ENCODE data around the gene MYOZ2. TPM values are rescaled to one million over a fixed set of nuclear protein-coding genes. Genes with fewer than 3 reads are reported as not detected.
"Not testable (repeated sequence)": the region's sequence is repeated elsewhere in the genome, so short reads cannot be mapped to it uniquely, and the experiment has no call there.

MYOZ2 gene
- total and polyA plus RNA-seq, 7 experiments from 2014 or later, result not detected

DNA sequence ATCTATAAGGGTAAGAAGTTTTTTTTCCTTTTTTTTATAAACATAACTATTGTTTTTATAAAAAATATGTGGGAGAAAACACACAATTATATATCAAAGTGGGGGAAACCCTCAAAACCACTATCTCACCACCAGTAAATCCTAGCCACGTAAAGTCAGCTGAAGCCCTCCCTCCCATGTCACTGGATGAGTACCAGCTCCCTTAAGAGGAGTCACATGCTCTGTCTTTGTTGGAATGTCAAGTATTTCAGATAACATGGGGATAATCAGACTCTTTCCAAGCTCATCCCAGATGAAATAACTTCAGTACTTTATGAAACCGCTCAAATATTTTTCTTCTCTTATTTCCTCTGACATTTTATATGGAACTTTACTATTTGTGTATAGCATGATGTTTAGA lies 2.4 kb downstream of the MYOZ2 start:
- Histone ChIP-seq H3K9me3 (ENCODE audit: control insufficient read depth in 2 of 3, low read length in 3 of 3) (no peaks in the 10 kb centered on the region), H3K27ac (ENCODE audit: low read depth, low read length) (no peak overlapping the region), H3K27me3 (ENCODE audit: control insufficient read depth in 2 of 2, insufficient read depth in 2 of 2, low read length in 2 of 2) (no peaks in the 10 kb centered on the region), H3K36me3 (ENCODE audit: control insufficient read depth in 2 of 3, insufficient read depth in 3 of 3, low read length in 3 of 3) (no peaks in the 10 kb centered on the region), H3K4me1 (ENCODE audit: control insufficient read depth in 2 of 2, insufficient read depth in 2 of 2, low read length in 2 of 2) (peaks cover 25 to 27% of the 10 kb centered on the region in 2 donors), H3K4me3 (ENCODE audit: low read length) (no peak overlapping the region)
- ATAC-seq, result no peak
- H3K36me3 Mint-ChIP-seq, result no peaks in the 10 kb centered on the region
- peaks cover 0 to 1% (median 0%) of the 10 kb centered on the region in 11 donors for H3K9me3 Mint-ChIP-seq
- ChIA-PET POLR2A (interaction anchor here (1.1 to 2.3 kb wide), 2 partner anchors 74 to 77 kb away, joined by 5 to 6 read pairs; partner anchors contain the start of gene USP53), CTCF (interaction anchor here (1.5 kb wide), 1 partner anchor 149 kb away, joined by 3 read pairs; no protein-coding TSS in a partner anchor)
- DNase-seq, result peak in 1 of 9 donors; percentile 7
- H3K4me1 Mint-ChIP-seq, result peaks cover 11 to 60% (median 35%) of the 10 kb centered on the region in 7 donors
- H3K27me3 Mint-ChIP-seq, result peaks cover 0 to 1% (median 0%) of the 10 kb centered on the region in 5 donors
- H3K4me3 Mint-ChIP-seq, result peak overlapping the region in 5 of 10 donors; percentile 21 to 73 (median 62)
- intact Hi-C loops (cut with micrococcal nuclease), result loop anchor here in 1 of 2 donors (2.0 kb wide), 1 partner anchor 17 kb away; no protein-coding TSS in a partner anchor
- peak overlapping the region in 4 of 9 donors; percentile 22 to 93 (median 64) for H3K27ac Mint-ChIP-seq

DNA sequence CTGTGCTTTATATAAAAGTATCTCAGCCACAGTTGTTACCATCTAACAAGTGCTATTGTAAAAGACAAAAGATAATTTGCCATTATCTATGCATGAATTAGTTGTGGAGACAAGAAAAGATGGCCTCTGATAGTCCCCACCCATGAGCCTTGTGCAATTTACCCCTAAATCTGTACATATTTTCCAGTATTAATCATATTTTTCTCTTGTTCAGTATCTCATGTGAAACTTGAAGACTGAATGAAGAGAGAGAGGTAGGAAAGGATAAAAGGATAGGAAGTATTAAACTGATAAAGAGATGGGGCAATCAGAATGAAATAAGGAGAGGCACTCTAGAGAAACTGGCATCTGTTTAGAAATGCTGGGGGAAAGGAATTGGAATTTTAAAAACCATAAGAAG lies 3.7 kb downstream of the MYOZ2 start:
- Mint-ChIP-seq H3K4me3 (peak overlapping the region in 9 of 10 donors; percentile 8 to 81 (median 70)), H3K36me3 (no peaks in the 10 kb centered on the region), H3K9me3 (peaks cover 0 to 3% (median 0%) of the 10 kb centered on the region in 11 donors), H3K4me1 (peaks cover 11 to 60% (median 35%) of the 10 kb centered on the region in 7 donors), H3K27ac (peak overlapping the region; percentile 40 to 93 (median 86)), H3K27me3 (peaks cover 0 to 1% (median 0%) of the 10 kb centered on the region in 5 donors)
- ATAC-seq (no peak), DNase-seq (no peak)
- H3K4me1 ChIP-seq (ENCODE audit: control insufficient read depth in 2 of 2, insufficient read depth in 2 of 2, low read length in 2 of 2), result peaks cover 25 to 27% of the 10 kb centered on the region in 2 donors
- no peaks in the 10 kb centered on the region for H3K9me3 ChIP-seq (ENCODE audit: control insufficient read depth in 2 of 3, low read length in 3 of 3)
- intact Hi-C loops (cut with micrococcal nuclease), result loop anchor here in 1 of 2 donors (2.0 kb wide), 1 partner anchor 15 kb away; no protein-coding TSS in a partner anchor
- H3K27me3 ChIP-seq (ENCODE audit: control insufficient read depth in 2 of 2, insufficient read depth in 2 of 2, low read length in 2 of 2), result no peaks in the 10 kb centered on the region
- ChIA-PET POLR2A (interaction anchor here (1.7 to 2.3 kb wide), 2 partner anchors 73 to 75 kb away, joined by 6 to 13 read pairs; partner anchors contain the start of gene USP53), CTCF (interaction anchor here (1.7 kb wide), 1 partner anchor 10 kb away, joined by 5 read pairs; no protein-coding TSS in a partner anchor)
- H3K36me3 ChIP-seq (ENCODE audit: control insufficient read depth in 2 of 3, insufficient read depth in 3 of 3, low read length in 3 of 3), result no peaks in the 10 kb centered on the region
- peak overlapping the region; percentile 53 for H3K27ac ChIP-seq (ENCODE audit: low read depth, low read length)
- H3K4me3 ChIP-seq (ENCODE audit: low read length), result peak overlapping the region; percentile 14

DNA sequence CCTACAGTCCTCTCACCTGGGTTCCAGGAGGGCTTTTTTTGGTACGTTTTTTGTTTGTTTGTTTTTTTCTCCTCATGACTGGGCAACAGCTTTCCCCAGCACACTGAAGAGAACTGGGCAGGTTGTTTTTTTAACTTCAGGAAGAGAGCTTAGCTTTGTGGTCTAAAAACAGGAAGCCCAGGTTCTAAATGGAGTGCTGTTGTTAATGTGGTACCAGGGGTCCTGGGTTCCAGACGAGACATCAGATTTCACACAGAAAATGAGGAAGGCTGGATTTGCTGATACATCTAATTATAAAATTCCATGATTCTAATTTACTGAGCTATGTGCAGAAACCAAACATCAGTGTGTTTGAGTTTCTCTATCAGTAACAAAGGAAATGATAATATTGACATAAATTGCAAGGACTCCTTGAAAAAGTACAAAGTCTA lies 4.2 kb downstream of the MYOZ2 start:
- peaks cover 11 to 56% (median 35%) of the 10 kb centered on the region in 7 donors for H3K4me1 Mint-ChIP-seq
- Histone ChIP-seq H3K4me3 (ENCODE audit: low read length) (peak overlapping the region; percentile 14), H3K9me3 (ENCODE audit: control insufficient read depth in 2 of 3, low read length in 3 of 3) (no peaks in the 10 kb centered on the region), H3K27me3 (ENCODE audit: control insufficient read depth in 2 of 2, insufficient read depth in 2 of 2, low read length in 2 of 2) (no peaks in the 10 kb centered on the region), H3K4me1 (ENCODE audit: control insufficient read depth in 2 of 2, insufficient read depth in 2 of 2, low read length in 2 of 2) (peaks cover 25 to 27% of the 10 kb centered on the region in 2 donors), H3K27ac (ENCODE audit: low read depth, low read length) (peak overlapping the region; percentile 53), H3K36me3 (ENCODE audit: control insufficient read depth in 2 of 3, insufficient read depth in 3 of 3, low read length in 3 of 3) (no peaks in the 10 kb centered on the region)
- H3K9me3 Mint-ChIP-seq, result peaks cover 0 to 3% (median 0%) of the 10 kb centered on the region in 11 donors
- peak overlapping the region in 9 of 10 donors; percentile 54 to 81 (median 70) for H3K4me3 Mint-ChIP-seq
- DNase-seq, result peak in 4 of 9 donors; percentile 10 to 20 (median 12)
- ChIA-PET POLR2A (interaction anchor here (0.6 to 2.3 kb wide), 4 partner anchors 16 to 179 kb away, joined by 3 to 13 read pairs (median 4); partner anchors contain the start of gene USP53), CTCF (interaction anchor here (1.7 kb wide), 1 partner anchor 10 kb away, joined by 5 read pairs; no protein-coding TSS in a partner anchor)
- H3K27me3 Mint-ChIP-seq, result peaks cover 0 to 1% (median 0%) of the 10 kb centered on the region in 5 donors
- peak overlapping the region; percentile 40 to 93 (median 86) for H3K27ac Mint-ChIP-seq
- ATAC-seq, result peak; percentile 57
- intact Hi-C loops (cut with micrococcal nuclease), result loop anchor here in 1 of 2 donors (2.0 kb wide), 2 partner anchors 15 to 73 kb away; partner anchors contain the start of gene USP53
- no peaks in the 10 kb centered on the region for H3K36me3 Mint-ChIP-seq

DNA sequence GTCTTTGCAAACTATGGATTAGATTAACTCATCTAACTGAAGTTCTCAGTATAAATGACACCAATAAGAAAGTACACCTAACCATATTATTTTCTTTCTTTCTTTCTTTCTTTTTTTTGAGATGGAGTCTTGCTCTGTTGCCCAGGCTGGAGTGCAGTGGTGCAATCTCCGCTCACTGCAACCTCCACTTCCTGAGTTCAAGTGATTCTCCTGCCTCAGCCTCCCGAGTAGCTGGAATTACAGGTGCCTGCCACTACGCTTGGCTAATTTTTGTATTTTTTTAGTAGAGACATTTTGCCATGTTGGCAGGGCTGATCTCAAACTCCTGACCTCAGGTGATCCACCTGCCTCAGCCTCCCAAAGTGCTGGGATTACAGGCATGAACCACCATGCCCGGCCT lies 5.7 kb downstream of the MYOZ2 start:
- CTCF ChIA-PET, result interaction anchor here (1.7 kb wide), 1 partner anchor 9 kb away, joined by 5 read pairs; no protein-coding TSS in a partner anchor
- POLR2A ChIA-PET; H3K9me3 Mint-ChIP-seq; H3K4me3 ChIP-seq (ENCODE audit: low read length); H3K27ac ChIP-seq (ENCODE audit: low read depth, low read length); H3K36me3 ChIP-seq (ENCODE audit: control insufficient read depth in 2 of 3, insufficient read depth in 3 of 3, low read length in 3 of 3); H3K36me3 Mint-ChIP-seq; DNase-seq; ATAC-seq; H3K27me3 Mint-ChIP-seq; H3K9me3 ChIP-seq (ENCODE audit: control insufficient read depth in 2 of 3, low read length in 3 of 3); H3K27me3 ChIP-seq (ENCODE audit: control insufficient read depth in 2 of 2, insufficient read depth in 2 of 2, low read length in 2 of 2): not testable (repeated sequence)
- intact Hi-C loops (cut with micrococcal nuclease), result loop anchor here in 1 of 2 donors (2.0 kb wide), 1 partner anchor 72 kb away; the partner anchor contains the start of gene USP53
- peaks cover 11 to 43% (median 35%) of the 10 kb centered on the region in 7 donors for H3K4me1 Mint-ChIP-seq
- H3K4me3 Mint-ChIP-seq, result peak overlapping the region in 1 of 10 donors; percentile 7
- peaks cover 25 to 27% of the 10 kb centered on the region in 2 donors for H3K4me1 ChIP-seq (ENCODE audit: control insufficient read depth in 2 of 2, insufficient read depth in 2 of 2, low read length in 2 of 2)
- H3K27ac Mint-ChIP-seq, result peak overlapping the region in 2 of 9 donors; percentile 22 to 69

DNA sequence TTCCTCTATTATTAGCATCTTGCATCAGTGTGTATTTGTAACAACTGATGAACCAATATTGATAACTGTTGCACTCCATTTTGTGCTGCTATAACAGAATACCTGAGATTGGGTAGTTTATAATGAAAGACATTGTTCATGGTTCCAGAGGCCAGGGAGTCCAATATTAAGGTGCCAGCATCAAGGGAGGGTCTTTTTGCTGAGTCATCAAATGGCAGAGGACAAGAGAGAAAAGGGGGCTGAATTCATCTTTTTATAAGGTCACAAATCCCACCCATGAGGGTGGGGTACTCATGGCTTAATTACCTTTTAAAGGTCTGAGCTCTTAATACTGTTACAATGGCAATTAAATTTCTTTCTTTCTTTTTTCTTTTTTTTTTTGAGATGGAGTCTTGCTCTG lies 7.2 kb downstream of the MYOZ2 start:
- H3K9me3 ChIP-seq (ENCODE audit: control insufficient read depth in 2 of 3, low read length in 3 of 3), result no peaks in the 10 kb centered on the region
- POLR2A ChIA-PET, result no interaction called here
- Mint-ChIP-seq H3K4me3 (no peak overlapping the region), H3K27ac (peak overlapping the region in 1 of 9 donors; percentile 40), H3K36me3 (no peaks in the 10 kb centered on the region), H3K4me1 (peaks cover 11 to 32% (median 28%) of the 10 kb centered on the region in 7 donors), H3K27me3 (peaks cover 0 to 2% (median 0%) of the 10 kb centered on the region in 5 donors), H3K9me3 (peaks cover 0 to 3% (median 0%) of the 10 kb centered on the region in 11 donors)
- ATAC-seq, result no peak
- intact Hi-C loops (cut with micrococcal nuclease), result no loop called here
- H3K27me3 ChIP-seq (ENCODE audit: control insufficient read depth in 2 of 2, insufficient read depth in 2 of 2, low read length in 2 of 2), result no peaks in the 10 kb centered on the region
- no peak for DNase-seq
- no peaks in the 10 kb centered on the region for H3K36me3 ChIP-seq (ENCODE audit: control insufficient read depth in 2 of 3, insufficient read depth in 3 of 3, low read length in 3 of 3)
- peaks cover 22 to 25% of the 10 kb centered on the region in 2 donors for H3K4me1 ChIP-seq (ENCODE audit: control insufficient read depth in 2 of 2, insufficient read depth in 2 of 2, low read length in 2 of 2)
- CTCF ChIA-PET, result no interaction called here
- H3K27ac ChIP-seq (ENCODE audit: low read depth, low read length), result no peak overlapping the region
- no peak overlapping the region for H3K4me3 ChIP-seq (ENCODE audit: low read length)

DNA sequence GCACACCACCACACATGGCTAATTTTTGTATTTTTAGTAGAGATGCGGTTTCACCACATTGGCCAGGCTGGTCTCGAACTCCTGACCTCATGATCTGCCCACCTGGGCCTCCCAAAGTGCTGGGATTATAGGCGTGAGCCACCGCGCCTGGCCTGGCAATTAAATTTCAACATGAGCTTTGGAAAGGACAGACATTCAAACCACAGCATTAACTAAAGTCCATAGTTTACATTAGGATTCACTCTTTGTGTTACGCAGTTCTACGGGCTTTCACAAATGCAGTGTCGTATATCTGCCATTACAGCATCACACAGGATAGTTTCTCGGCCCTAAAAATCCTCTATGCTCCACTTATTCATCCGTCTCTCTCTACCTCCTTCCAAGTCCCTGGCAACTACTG lies 7.7 kb downstream of the MYOZ2 start:
- POLR2A ChIA-PET; H3K4me3 ChIP-seq (ENCODE audit: low read length); H3K27me3 ChIP-seq (ENCODE audit: control insufficient read depth in 2 of 2, insufficient read depth in 2 of 2, low read length in 2 of 2); H3K27ac ChIP-seq (ENCODE audit: low read depth, low read length); H3K4me3 Mint-ChIP-seq; DNase-seq; ATAC-seq; H3K36me3 Mint-ChIP-seq; H3K27me3 Mint-ChIP-seq; H3K9me3 Mint-ChIP-seq; intact Hi-C loops (cut with micrococcal nuclease); H3K36me3 ChIP-seq (ENCODE audit: control insufficient read depth in 2 of 3, insufficient read depth in 3 of 3, low read length in 3 of 3); H3K9me3 ChIP-seq (ENCODE audit: control insufficient read depth in 2 of 3, low read length in 3 of 3); CTCF ChIA-PET: not testable (repeated sequence)
- H3K4me1 Mint-ChIP-seq, result peaks cover 11 to 27% (median 23%) of the 10 kb centered on the region in 7 donors
- peak overlapping the region in 2 of 9 donors; percentile 4 to 25 for H3K27ac Mint-ChIP-seq
- H3K4me1 ChIP-seq (ENCODE audit: control insufficient read depth in 2 of 2, insufficient read depth in 2 of 2, low read length in 2 of 2), result peaks cover 17 to 21% of the 10 kb centered on the region in 2 donors
